CD8-positive, alpha-beta memory T cell (primary cell): ENCODE data around the gene CBARP. TPM values are rescaled to one million over a fixed set of nuclear protein-coding genes. Genes with fewer than 3 reads are reported as not detected.

Experiments
- CTCF ChIA-PET: fragments of 350-600 bp; sonication (Branson Sonifier 250); formaldehyde crosslinking; loops from one replicate; lab custom pipeline; 2021; ENCODE audit warnings: antibody characterized with exemption; lab: Charles Lee
- POLR2A ChIA-PET: fragments of 350-600 bp; sonication (Branson Sonifier 250); formaldehyde crosslinking; loops from one replicate; lab custom pipeline; 2021; ENCODE audit warnings: antibody characterized with exemption; lab: Charles Lee
- DNase-seq, 5 donors: peaks; one replicate each; pipeline versions ENCODE4 v3.0.0 to v3.0.0-alpha.2; 2020 to 2022; ENCODE audit warnings: mixed read lengths in 1 of 5
- H3K27ac ChIP-seq: one replicate; pipeline ENCODE4 v1.7.0; 2013; ENCODE audit warnings: low read depth, mild to moderate bottlenecking, low read length, moderate library complexity
- H3K27me3 ChIP-seq: 2 replicates; pipeline ENCODE4 v1.7.0; 2013; ENCODE audit warnings: low read length, mild to moderate bottlenecking; ENCODE audit not compliant: insufficient read depth, poor library complexity, severe bottlenecking
- H3K36me3 ChIP-seq: 2 replicates; pipeline ENCODE4 v1.7.0; 2013; ENCODE audit warnings: mild to moderate bottlenecking, low read length, moderate library complexity; ENCODE audit not compliant: insufficient read depth
- H3K4me1 ChIP-seq: 2 replicates; pipeline ENCODE4 v1.7.0; 2013; ENCODE audit warnings: mild to moderate bottlenecking, low read length, moderate library complexity; ENCODE audit not compliant: insufficient read depth
- H3K4me3 ChIP-seq: 2 replicates; pipeline ENCODE4 v1.7.0; 2013; ENCODE audit warnings: mild to moderate bottlenecking, low read length
- H3K9me3 ChIP-seq: 2 replicates; pipeline ENCODE4 v1.7.0; 2013; ENCODE audit warnings: mild to moderate bottlenecking, low read length
- H3K27ac Mint-ChIP-seq, 8 donors: one replicate each; pipeline ENCODE4 v1.8.0; 2020 to 2021; ENCODE audit warnings: mixed read lengths in 8 of 8, mild to moderate bottlenecking in 6 of 8, inconsistent platforms in 3 of 8, moderate library complexity in 3 of 8
- H3K27me3 Mint-ChIP-seq, 2 donors: one replicate each; pipeline ENCODE4 v1.8.0; 2020 to 2021; ENCODE audit warnings: mixed read lengths in 2 of 2, mild to moderate bottlenecking in 1 of 2, moderate library complexity in 1 of 2
- H3K36me3 Mint-ChIP-seq, 3 donors: one replicate each; pipeline ENCODE4 v1.8.0; 2020 to 2021; ENCODE audit warnings: mixed read lengths in 3 of 3, inconsistent platforms in 1 of 3, mild to moderate bottlenecking in 1 of 3
- H3K4me1 Mint-ChIP-seq, 3 donors: one replicate each; pipeline ENCODE4 v1.8.0; 2020 to 2021; ENCODE audit warnings: mixed read lengths in 3 of 3, inconsistent platforms in 1 of 3, mild to moderate bottlenecking in 1 of 3
- H3K4me3 Mint-ChIP-seq, 7 donors: one replicate each; pipeline ENCODE4 v1.8.0; 2020 to 2021; ENCODE audit warnings: mixed read lengths in 7 of 7, mild to moderate bottlenecking in 6 of 7, moderate library complexity in 4 of 7, inconsistent platforms in 2 of 7
- H3K9me3 Mint-ChIP-seq, 5 donors: one replicate each; pipeline ENCODE4 v1.8.0; 2020 to 2022; ENCODE audit warnings: mixed read lengths in 5 of 5, mild to moderate bottlenecking in 3 of 5, moderate library complexity in 2 of 5, inconsistent platforms in 1 of 5
- polyA plus RNA-seq: library from polyadenylated mRNA; unstranded; fragments of 300-500 nt; fragmentation: Illumina TruSeq; gene quantifications from one replicate; pipeline ENCODE4 v1.2.3, GENCODE V29; 2021
- total RNA-seq, 2 experiments: library from RNA; stranded (reverse); gene quantifications; one replicate each; pipeline ENCODE4 v1.2.3, GENCODE V29; 2021

Gene CBARP
- total and polyA plus RNA-seq, 3 experiments from 2014 or later: 0.22 to 0.80 TPM; not detected in 1

- H3K4me1 ChIP-seq: peaks cover 34% of the 10 kb centered on the region
- ChIA-PET CTCF (interaction anchor here (1.0 to 2.7 kb wide), 4 partner anchors 9 to 767 kb away, joined by 3 to 13 read pairs (median 6); partner anchors contain the start of gene CIRBP), POLR2A (interaction anchor here (0.6 to 1.4 kb wide), 2 partner anchors 9 to 268 kb away, joined by 3 to 7 read pairs; partner anchors contain the start of gene CIRBP)
- H3K9me3 Mint-ChIP-seq: no peaks in the 10 kb centered on the region
- no peak for DNase-seq
- H3K27me3 ChIP-seq: no peaks in the 10 kb centered on the region
- no peak overlapping the region for H3K27ac ChIP-seq
- peaks cover 7 to 40% (median 11%) of the 10 kb centered on the region in 3 donors for H3K36me3 Mint-ChIP-seq
- H3K4me1 Mint-ChIP-seq: peaks cover 25 to 35% (median 25%) of the 10 kb centered on the region in 3 donors
- H3K9me3 ChIP-seq: no peaks in the 10 kb centered on the region
- peak overlapping the region in 2 of 8 donors; percentile 36 to 81 for H3K27ac Mint-ChIP-seq
- peak overlapping the region in 3 of 7 donors; percentile 11 to 56 (median 50) for H3K4me3 Mint-ChIP-seq
- H3K4me3 ChIP-seq: no peak overlapping the region
- peaks cover 28% of the 10 kb centered on the region for H3K36me3 ChIP-seq
- H3K27me3 Mint-ChIP-seq: peaks cover 0 to 3% of the 10 kb centered on the region in 2 donors
These were observed 40.3 kb upstream of the CBARP start for GRCh38 chr19:1278074-1278473.

DNA sequence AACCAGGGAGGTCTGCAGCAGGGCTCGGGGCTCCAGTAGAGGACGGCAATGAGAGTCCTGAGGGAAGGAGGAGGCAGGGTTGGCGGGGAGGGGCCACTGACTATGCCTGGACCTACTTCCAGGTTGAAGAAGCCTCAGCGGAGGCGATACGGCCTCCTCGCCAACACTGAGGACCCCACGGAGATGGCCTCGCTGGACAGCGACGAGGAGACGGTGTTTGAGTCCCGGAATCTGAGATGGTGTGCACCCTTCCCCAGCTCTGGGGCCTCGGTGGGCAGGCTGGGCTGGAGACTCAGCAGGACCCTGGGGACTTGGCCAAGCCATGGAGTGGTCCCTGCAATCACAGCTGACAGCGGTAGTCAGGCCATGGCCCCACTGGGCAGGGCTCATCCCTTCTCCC lies 39.3 kb upstream of the CBARP start:
- H3K27me3 ChIP-seq: no peaks in the 10 kb centered on the region
- no peak overlapping the region for H3K27ac ChIP-seq
- H3K4me3 Mint-ChIP-seq: peak overlapping the region; percentile 79 to 87 (median 84)
- no peak overlapping the region for H3K4me3 ChIP-seq
- no peak for DNase-seq
- H3K36me3 ChIP-seq: peaks cover 38% of the 10 kb centered on the region
- H3K4me1 Mint-ChIP-seq: peaks cover 34 to 45% (median 35%) of the 10 kb centered on the region in 3 donors
- ChIA-PET CTCF (interaction anchor here (0.7 to 1.6 kb wide), 4 partner anchors 8 to 766 kb away, joined by 3 to 7 read pairs (median 4); partner anchors contain the start of gene CIRBP), POLR2A (no interaction called here)
- H3K9me3 Mint-ChIP-seq: no peaks in the 10 kb centered on the region
- peaks cover 44% of the 10 kb centered on the region for H3K4me1 ChIP-seq
- no peaks in the 10 kb centered on the region for H3K9me3 ChIP-seq
- H3K27ac Mint-ChIP-seq: peak overlapping the region; percentile 80 to 98 (median 94)
- H3K27me3 Mint-ChIP-seq: peaks cover 0 to 3% of the 10 kb centered on the region in 2 donors
- peaks cover 11 to 50% (median 18%) of the 10 kb centered on the region in 3 donors for H3K36me3 Mint-ChIP-seq

DNA sequence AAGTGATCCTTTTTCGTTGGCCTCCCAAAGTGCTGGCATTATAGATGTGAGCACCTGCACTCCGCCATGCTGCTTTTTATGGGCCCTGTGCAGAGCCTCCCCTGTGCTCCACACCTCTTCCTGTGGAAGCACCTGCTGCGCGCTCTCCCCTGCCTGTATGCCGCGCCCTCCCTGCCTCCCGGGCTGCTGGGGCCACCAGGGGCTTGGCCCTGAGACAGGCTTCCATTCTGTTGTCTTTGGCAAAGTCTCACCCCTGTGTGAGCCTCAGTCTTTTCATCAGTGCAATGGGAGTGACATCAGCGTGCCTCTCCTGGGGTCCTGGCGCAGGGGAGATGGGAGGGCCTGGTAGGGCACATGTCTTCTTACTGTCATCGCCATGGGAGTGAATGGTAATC lies 38.8 kb upstream of the CBARP start:
- H3K4me3 ChIP-seq: peak overlapping the region; percentile 74
- Mint-ChIP-seq H3K36me3 (peaks cover 11 to 55% (median 18%) of the 10 kb centered on the region in 3 donors), H3K4me3 (peak overlapping the region; percentile 79 to 87 (median 84)), H3K27me3 (peaks cover 0 to 5% of the 10 kb centered on the region in 2 donors), H3K9me3 (no peaks in the 10 kb centered on the region), H3K27ac (peak overlapping the region; percentile 80 to 98 (median 94)), H3K4me1 (peaks cover 36 to 49% (median 39%) of the 10 kb centered on the region in 3 donors)
- ChIA-PET CTCF (interaction anchor here (1.3 to 1.8 kb wide), 2 partner anchors 32 to 33 kb away, joined by 7 to 12 read pairs; no protein-coding TSS in a partner anchor), POLR2A (interaction anchor here (1.8 kb wide), 1 partner anchor 32 kb away, joined by 15 read pairs; no protein-coding TSS in a partner anchor)
- H3K27me3 ChIP-seq: no peaks in the 10 kb centered on the region
- no peaks in the 10 kb centered on the region for H3K9me3 ChIP-seq
- DNase-seq: no peak
- peak overlapping the region; percentile 92 for H3K27ac ChIP-seq
- peaks cover 49% of the 10 kb centered on the region for H3K4me1 ChIP-seq
- peaks cover 42% of the 10 kb centered on the region for H3K36me3 ChIP-seq

GRCh38 chr19:1275976-1276627 lies 38.3 kb upstream of the CBARP start:
- ChIA-PET POLR2A (interaction anchor here (0.6 to 1.8 kb wide), 2 partner anchors 31 to 75 kb away, joined by 5 to 15 read pairs; no protein-coding TSS in a partner anchor), CTCF (interaction anchor here (1.8 kb wide), 1 partner anchor 32 kb away, joined by 12 read pairs; no protein-coding TSS in a partner anchor)
- Mint-ChIP-seq H3K4me1 (peaks cover 41 to 54% (median 44%) of the 10 kb centered on the region in 3 donors), H3K4me3 (peak overlapping the region; percentile 79 to 87 (median 84)), H3K36me3 (peaks cover 11 to 60% (median 18%) of the 10 kb centered on the region in 3 donors), H3K27me3 (peaks cover 0 to 6% of the 10 kb centered on the region in 2 donors), H3K27ac (peak overlapping the region; percentile 89 to 98 (median 94)), H3K9me3 (no peaks in the 10 kb centered on the region)
- Histone ChIP-seq H3K27me3 (no peaks in the 10 kb centered on the region), H3K4me3 (peak overlapping the region; percentile 74), H3K36me3 (peaks cover 47% of the 10 kb centered on the region), H3K27ac (peak overlapping the region; percentile 92), H3K9me3 (no peaks in the 10 kb centered on the region), H3K4me1 (peaks cover 54% of the 10 kb centered on the region)
- DNase-seq: no peak

- Mint-ChIP-seq H3K9me3 (no peaks in the 10 kb centered on the region), H3K4me3 (peak within 1 kb of the TSS; percentile 79 to 87 (median 84)), H3K36me3 (peaks cover 11 to 66% (median 18%) of the 10 kb centered on the region in 3 donors), H3K27me3 (peaks cover 0 to 6% of the 10 kb centered on the region in 2 donors), H3K4me1 (peaks cover 48 to 61% (median 50%) of the 10 kb centered on the region in 3 donors), H3K27ac (peak within 1 kb of the TSS; percentile 78 to 98 (median 93))
- H3K4me1 ChIP-seq: peaks cover 61% of the 10 kb centered on the region
- peak within 1 kb of the TSS; percentile 92 for H3K27ac ChIP-seq
- CTCF ChIA-PET: interaction anchor here (1.0 to 1.8 kb wide), 2 partner anchors 9 to 31 kb away, joined by 6 to 12 read pairs; no protein-coding TSS in a partner anchor
- peaks cover 51% of the 10 kb centered on the region for H3K36me3 ChIP-seq
- no peaks in the 10 kb centered on the region for H3K27me3 ChIP-seq
- DNase-seq: peak; percentile 96 to 99 (median 97)
- H3K9me3 ChIP-seq: no peaks in the 10 kb centered on the region
- H3K4me3 ChIP-seq: peak within 1 kb of the TSS; percentile 74
- POLR2A ChIA-PET: interaction anchor here (0.6 to 1.8 kb wide), 10 partner anchors 9 to 205 kb away, joined by 3 to 18 read pairs (median 4); a partner anchor contains a TSS
These were observed 37.6 kb upstream of the CBARP start, which contains the start of gene FAM174C for GRCh38 chr19:1275260-1275975. TSS of gene FAM174C (plus strand) at chr19:1275530. CDS start at chr19:1275550, 20 bp downstream.

DNA sequence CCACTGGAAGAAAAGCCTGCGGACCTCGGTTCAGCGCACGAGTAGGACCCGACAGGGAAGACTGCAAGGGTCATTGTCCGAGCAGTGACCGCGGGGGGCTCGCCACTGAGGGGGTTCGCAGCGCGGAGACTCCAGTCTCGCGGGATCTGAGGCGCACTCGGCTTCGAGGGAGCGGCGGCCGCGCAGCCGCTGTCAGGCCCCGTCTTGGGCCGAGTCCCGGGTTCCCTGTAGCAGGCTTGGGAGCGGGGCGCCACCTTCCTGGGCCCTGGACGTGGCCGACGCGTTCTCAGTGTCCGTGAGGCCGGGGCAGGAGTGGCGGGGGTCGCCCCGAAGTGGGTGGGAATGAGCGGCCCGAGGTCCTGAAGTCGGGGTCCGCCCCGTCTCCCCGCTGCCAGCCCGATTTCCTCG lies 37.1 kb upstream of the CBARP start:
- peaks cover 14 to 68% (median 20%) of the 10 kb centered on the region in 3 donors for H3K36me3 Mint-ChIP-seq
- CTCF ChIA-PET: interaction anchor here (1.0 to 1.8 kb wide), 3 partner anchors 9 to 31 kb away, joined by 6 to 15 read pairs (median 12); no protein-coding TSS in a partner anchor
- H3K4me3 ChIP-seq: peak overlapping the region; percentile 49
- POLR2A ChIA-PET: interaction anchor here (0.8 to 1.8 kb wide), 9 partner anchors 9 to 205 kb away, joined by 3 to 18 read pairs (median 3); a partner anchor contains a TSS
- H3K9me3 ChIP-seq: no peaks in the 10 kb centered on the region
- H3K27ac Mint-ChIP-seq: peak overlapping the region in 3 of 8 donors; percentile 70 to 98 (median 78)
- H3K27me3 ChIP-seq: no peaks in the 10 kb centered on the region
- H3K4me1 Mint-ChIP-seq: peaks cover 51 to 62% (median 53%) of the 10 kb centered on the region in 3 donors
- peaks cover 51% of the 10 kb centered on the region for H3K36me3 ChIP-seq
- no peaks in the 10 kb centered on the region for H3K9me3 Mint-ChIP-seq
- peak overlapping the region; percentile 92 for H3K27ac ChIP-seq
- peaks cover 0 to 10% of the 10 kb centered on the region in 2 donors for H3K27me3 Mint-ChIP-seq
- peak in 1 of 5 donors; percentile 63 for DNase-seq
- H3K4me3 Mint-ChIP-seq: peak overlapping the region in 4 of 7 donors; percentile 50 to 82 (median 72)
- H3K4me1 ChIP-seq: peaks cover 66% of the 10 kb centered on the region
